H1 (cell line): ENCODE data around the gene COL27A1. TPM values are rescaled to one million over a fixed set of nuclear protein-coding genes. Genes with fewer than 3 reads are reported as not detected.
A peak's percentile ranks its signal among the peaks of the same experiment; 100 is the strongest.

ENCODE experiments used
- CTCF ChIA-PET: fragments of 300-600 bp; sonication (Branson Sonifier 250); formaldehyde crosslinking; loops from one replicate; lab custom pipeline; 2021; ENCODE audit not compliant: partially characterized antibody; lab: Charles Lee
- POLR2A ChIA-PET: fragments of 300-600 bp; sonication (Branson Sonifier 250); formaldehyde crosslinking; loops from one replicate; lab custom pipeline; 2021; ENCODE audit warnings: inconsistent platforms; ENCODE audit not compliant: partially characterized antibody; lab: Charles Lee
- DNase-seq, 2 experiments: peaks; one replicate each; pipeline versions ENCODE4 v3.0.0 to v3.0.0-alpha.2; 2010 to 2022; ENCODE audit warnings: low spot score in 2 of 2, low read depth in 1 of 2, mixed read lengths in 1 of 2
- FAIRE-seq: peaks from 2 replicates; lab custom pipeline; 2011; peaks lifted over from hg19 to GRCh38; lab: Jason Lieb, UNC
- H2AFZ ChIP-seq: 2 replicates; pipeline ENCODE4 v1.8.1; 2012; ENCODE audit warnings: low read length, inconsistent platforms
- H2AK5ac ChIP-seq: 2 replicates; pipeline ENCODE4 v1.6.1; 2013; ENCODE audit warnings: low read depth, low read length
- H2BK120ac ChIP-seq: replicated peaks from 2 replicates; pipeline ENCODE3; 2013; ENCODE audit warnings: low read depth, low read length, inconsistent platforms
- H2BK12ac ChIP-seq: 2 replicates; pipeline ENCODE4 v1.6.1; 2013; ENCODE audit warnings: low read depth, low read length
- H2BK15ac ChIP-seq: 2 replicates; pipeline ENCODE4 v1.6.1; 2013; ENCODE audit warnings: low read length
- H2BK20ac ChIP-seq: 2 replicates; pipeline ENCODE4 v1.6.1; 2013; ENCODE audit warnings: low read length
- H2BK5ac ChIP-seq: 2 replicates; pipeline ENCODE4 v1.6.1; 2013; ENCODE audit warnings: low read depth, low read length
- H3K14ac ChIP-seq: 2 replicates; pipeline ENCODE4 v1.6.1; 2013; ENCODE audit warnings: inconsistent platforms; ENCODE audit not compliant: insufficient read length
- H3K18ac ChIP-seq: 2 replicates; pipeline ENCODE4 v1.6.1; 2013; ENCODE audit warnings: low read length; ENCODE audit errors: extremely low read depth
- H3K23ac ChIP-seq: 2 replicates; pipeline ENCODE4 v1.6.1; 2013; ENCODE audit warnings: inconsistent platforms; ENCODE audit not compliant: insufficient read length
- H3K23me2 ChIP-seq: 2 replicates; pipeline ENCODE4 v1.6.1; 2013; ENCODE audit warnings: low read depth, low read length
- H3K27ac ChIP-seq: 2 replicates; pipeline ENCODE4 v1.6.1; 2011; ENCODE audit warnings: low read depth, low read length, inconsistent platforms
- H3K27me3 ChIP-seq, 4 experiments: replicated peaks in 1 of 4; 1 replicate in 1 of 4; 2 replicates in 3 of 4; pipeline versions ENCODE4 v1.6.1 to v1.8.1; 2011 to 2013; ENCODE audit warnings: low read length in 3 of 4, mild to moderate bottlenecking in 3 of 4, inconsistent platforms in 2 of 4, mixed read lengths in 2 of 4, moderate library complexity in 1 of 4; ENCODE audit not compliant: control insufficient read depth in 3 of 4, insufficient read depth in 3 of 4; ENCODE audit errors: extremely low read depth in 1 of 4
- H3K36me3 ChIP-seq, 4 experiments: 2 replicates each; pipeline versions ENCODE4 v1.6.1 to v1.8.1; 2011 to 2013; ENCODE audit warnings: mild to moderate bottlenecking in 4 of 4, low read length in 3 of 4, moderate library complexity in 2 of 4, control low read depth in 1 of 4, inconsistent platforms in 1 of 4; ENCODE audit not compliant: insufficient read depth in 4 of 4, control insufficient read depth in 2 of 4
- H3K4ac ChIP-seq: replicated peaks from 2 replicates; pipeline ENCODE3; 2013; ENCODE audit warnings: low read length, low read depth, mixed read lengths, inconsistent platforms; ENCODE audit not compliant: insufficient read length
- H3K4me1 ChIP-seq, 4 experiments: replicated peaks in 1 of 4; 1 replicate in 1 of 4; 2 replicates in 3 of 4; pipeline versions ENCODE4 v1.6.1 to v1.8.1; 2011 to 2013; ENCODE audit warnings: low read length in 3 of 4, inconsistent platforms in 2 of 4, mixed read lengths in 1 of 4; ENCODE audit not compliant: insufficient read depth in 4 of 4, control insufficient read depth in 3 of 4
- H3K4me2 ChIP-seq, 2 experiments: 2 replicates each; pipeline versions ENCODE4 v1.6.1 to v1.8.1; 2011 to 2013; ENCODE audit warnings: low read depth in 2 of 2, low read length in 2 of 2, control low read depth in 1 of 2, inconsistent platforms in 1 of 2, mild to moderate bottlenecking in 1 of 2; ENCODE audit not compliant: insufficient read depth in 1 of 2
- H3K4me3 ChIP-seq, 4 experiments: fragments of 200-600, 300-600 bp in 1 of 4; sonication (generic), shearing (Covaris generic), sonication (Bioruptor Twin) in 1 of 4; 2 replicates each; pipeline versions ENCODE4 v1.5.1 to v1.8.1; 2011 to 2016; ENCODE audit warnings: low read length in 4 of 4, low read depth in 3 of 4, control low read depth in 2 of 4, inconsistent platforms in 2 of 4, mild to moderate bottlenecking in 2 of 4, mixed read lengths in 1 of 4, moderate library complexity in 1 of 4; ENCODE audit not compliant: insufficient read depth in 2 of 4; ENCODE audit errors: extremely low read depth in 1 of 4
- H3K56ac ChIP-seq: replicated peaks from 2 replicates; pipeline ENCODE3; 2013; ENCODE audit warnings: low read depth, mild to moderate bottlenecking, mixed read lengths, low read length, inconsistent platforms; ENCODE audit not compliant: insufficient read length
- H3K79me1 ChIP-seq: 2 replicates; pipeline ENCODE4 v1.6.1; 2013; ENCODE audit warnings: low read depth, low read length, control low read depth
- H3K79me2 ChIP-seq, 2 experiments: 2 replicates each; pipeline versions ENCODE4 v1.6.1 to v1.8.1; 2012 to 2013; ENCODE audit warnings: low read length in 2 of 2, mild to moderate bottlenecking in 2 of 2, inconsistent platforms in 1 of 2; ENCODE audit not compliant: insufficient read depth in 2 of 2, control insufficient read depth in 1 of 2
- H3K9ac ChIP-seq, 4 experiments: replicated peaks in 1 of 4; 1 replicate in 1 of 4; 2 replicates in 3 of 4; pipeline versions ENCODE4 v1.6.1 to v1.8.1; 2011 to 2013; ENCODE audit warnings: low read depth in 3 of 4, low read length in 3 of 4, control low read depth in 2 of 4, mild to moderate bottlenecking in 2 of 4, moderate library complexity in 2 of 4, inconsistent platforms in 1 of 4; ENCODE audit errors: extremely low read depth in 1 of 4
- H3K9me3 ChIP-seq, 2 experiments: 2 replicates each; pipeline versions ENCODE4 v1.6.1 to v1.8.1; 2012 to 2013; ENCODE audit warnings: mild to moderate bottlenecking in 2 of 2, moderate library complexity in 2 of 2, control low read depth in 1 of 2, inconsistent platforms in 1 of 2, low read depth in 1 of 2, low read length in 1 of 2, mixed read lengths in 1 of 2; ENCODE audit not compliant: insufficient read depth in 2 of 2
- H4K20me1 ChIP-seq, 2 experiments: replicated peaks in 1 of 2; 2 replicates each; pipeline versions ENCODE3 to v1.8.1; 2011 to 2013; ENCODE audit warnings: inconsistent platforms in 2 of 2, low read length in 2 of 2, mild to moderate bottlenecking in 1 of 2; ENCODE audit not compliant: insufficient read depth in 2 of 2, control insufficient read depth in 1 of 2
- H4K5ac ChIP-seq: 2 replicates; pipeline ENCODE4 v1.6.1; 2013; ENCODE audit warnings: low read length, low read depth, mixed read lengths, inconsistent platforms; ENCODE audit not compliant: insufficient read length
- H4K8ac ChIP-seq: 2 replicates; pipeline ENCODE4 v1.8.0; 2013; ENCODE audit warnings: mild to moderate bottlenecking, moderate library complexity, low read length, inconsistent platforms; ENCODE audit not compliant: insufficient read depth; ENCODE audit errors: extremely low read depth
- H4K91ac ChIP-seq: replicated peaks from 2 replicates; pipeline ENCODE3; 2013; ENCODE audit warnings: low read length, mixed read lengths, inconsistent platforms; ENCODE audit not compliant: insufficient read length
- JUND ChIP-seq: IDR thresholded peaks from 2 replicates; pipeline ENCODE4 v1.6.1; 2011; ENCODE audit warnings: mild to moderate bottlenecking, improper control_type of control experiment, low read length
- SIN3A ChIP-seq, 2 experiments: IDR thresholded peaks in 1 of 2; conservative IDR thresholded peaks in 1 of 2; 2 replicates each; pipeline ENCODE4 v1.6.1; 2011 to 2012; ENCODE audit warnings: low read length in 2 of 2, improper control_type of control experiment in 1 of 2, low read depth in 1 of 2, mild to moderate bottlenecking in 1 of 2
- TEAD4 ChIP-seq: IDR thresholded peaks from 2 replicates; pipeline ENCODE4 v1.6.1; 2012; ENCODE audit warnings: low read depth, low read length, inconsistent platforms, mixed read lengths
- WGBS, 2 experiments: shearing (Covaris generic) in 1 of 2; methylation state at CpG; one replicate each; pipeline versions ENCODE4 v1.1.6 to v1.1.7; 2013 to 2015; ENCODE audit warnings: low lambda C conversion rate in 2 of 2, mixed read lengths in 2 of 2, inconsistent platforms in 1 of 2, low coverage in 1 of 2, missing lambda C conversion rate in 1 of 2; ENCODE audit not compliant: insufficient replicate concordance in 2 of 2, insufficient coverage in 1 of 2, insufficient read length in 1 of 2; ENCODE audit errors: extremely low coverage in 1 of 2, missing lambda C conversion rate in 1 of 2; 5-methylcytosine and 5-hydroxymethylcytosine counted together
- polyA plus RNA-seq, 7 experiments: library from polyadenylated mRNA; depleted of rRNA in 3 of 7; stranded (reverse) in 5 of 7; unstranded in 2 of 7; fragments of >200 nt in 5 of 7; fragments of 200-250 nt in 2 of 7; gene quantifications; 1 replicate in 5 of 7; 2 replicates in 1 of 7; 4 replicates in 1 of 7; pipeline versions ENCODE4 v1.2.1 to v1.2.3, GENCODE V29; 2011 to 2013; ENCODE audit warnings: missing spikeins in 2 of 7, mixed read lengths in 2 of 7
- total RNA-seq: library from RNA; stranded (reverse); fragmentation: NEBNext Ultra II Directional; extraction: Animal tissue kit (Norgen Biotek cat#: 25700); gene quantifications from 2 replicates; pipeline ENCODE4 v1.2.1, GENCODE V29; 2021
- TF ChIP-seq, protein P1 (sequence below): IDR thresholded peaks from 2 replicates; pipeline ENCODE4 v1.6.1; 2012; ENCODE audit warnings: inconsistent platforms

Gene COL27A1
- total and polyA plus RNA-seq, 2 of the 8 experiments (the other 6 are each of a cell fraction or from before 2014, with no cell fraction given) = 15.1 to 22.8 TPM

DNA sequence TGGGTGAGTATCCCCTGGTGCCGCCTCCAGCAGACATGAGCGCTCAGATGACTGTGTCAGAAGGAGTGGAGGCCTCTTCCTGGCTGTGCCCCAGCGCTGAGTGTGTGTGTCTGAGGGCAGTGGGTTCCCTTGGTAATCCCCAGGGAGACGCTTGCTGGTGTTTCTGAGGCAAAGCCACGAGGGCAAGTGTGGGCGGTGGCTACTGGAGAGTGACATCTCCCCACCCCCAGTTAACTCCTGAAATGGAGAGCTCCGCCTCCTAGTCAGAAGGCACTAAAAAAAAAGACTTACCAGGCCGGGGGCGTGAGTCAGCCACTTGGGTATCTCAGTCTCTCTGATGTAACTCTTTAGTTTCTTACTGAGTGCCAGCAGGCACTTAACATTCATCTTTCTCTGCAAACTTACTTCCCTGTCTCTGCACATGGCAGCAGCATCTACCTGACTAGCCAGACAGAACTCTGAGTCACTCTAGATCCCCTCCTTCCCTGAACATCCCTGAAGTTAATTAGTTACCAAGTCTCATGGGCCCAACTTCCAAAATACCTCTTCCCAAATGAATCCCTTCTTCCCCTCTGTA, 193.7 kb downstream of the COL27A1 start:
- Histone ChIP-seq H3K18ac (peak overlapping the region; percentile 87), H4K91ac (no peak overlapping the region), H3K27ac (peak overlapping the region; percentile 21; the same call in 1 of the 2 replicates), H3K23me2 (no peaks in the 10 kb centered on the region), H4K8ac (no peak overlapping the region; the same call in 1 of the 2 replicates), H3K4ac (no peak overlapping the region), H4K20me1 (no peaks in the 10 kb centered on the region), H3K23ac (no peak overlapping the region), H2AK5ac (peak overlapping the region; percentile 83; the same call in 1 of the 2 replicates), H3K14ac (no peak overlapping the region), H3K27me3 (no peaks in the 10 kb centered on the region), H3K9ac (no peak overlapping the region), H2BK12ac (peak overlapping the region; percentile 84; the same call in 1 of the 2 replicates), H3K79me1 (no peaks in the 10 kb centered on the region), H3K56ac (no peak overlapping the region), H2BK20ac (peak overlapping the region; percentile 48; the same call in 1 of the 2 replicates), H3K36me3 (peaks cover 12 to 80% (median 46%) of the 10 kb centered on the region in 4 experiments; a peak in 7 of 8 replicates)
- WGBS, 2 experiments = 61% methylated on average over 9 of the region's 9 CpGs; no CpG with 5 or more reads in 1 of the 2 experiments
- FAIRE-seq (peak; percentile 57), DNase-seq (peak; percentile 66 to 68)
- CTCF ChIA-PET = interaction anchor here (4.5 kb wide), 1 partner anchor 10 kb away, joined by 21 read pairs; no protein-coding TSS in a partner anchor
- peak; percentile 67; the same call in 1 of the 2 replicates for TF ChIP-seq JUND
- no peak for TF ChIP-seq TEAD4
- TF ChIP-seq SIN3A (conservative IDR thresholded peaks at IDR 0.05 in 1 of 2, IDR thresholded peaks at IDR 0.05 in 1 of 2; ENCODE audit: low read depth in 1 of 2, low read length in 2 of 2) = 0 out of 4 replicates have a peak, but pooled peaks of 1 of the 2 experiments have one; percentile 30
- TF ChIP-seq, protein P1, sequence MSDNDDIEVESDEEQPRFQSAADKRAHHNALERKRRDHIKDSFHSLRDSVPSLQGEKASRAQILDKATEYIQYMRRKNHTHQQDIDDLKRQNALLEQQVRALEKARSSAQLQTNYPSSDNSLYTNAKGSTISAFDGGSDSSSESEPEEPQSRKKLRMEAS = peak; percentile 68
- TF ChIP-seq, all 59 proteins: peak for 3
- Histone ChIP-seq H3K4me2 (peak overlapping the region in 1 of 2 experiments; percentile 59; a peak in 2 of 4 replicates), H2AFZ (no peak overlapping the region), H3K9me3 (no peaks in the 10 kb centered on the region), H2BK5ac (peak overlapping the region; percentile 85), H3K79me2 (no peaks in the 10 kb centered on the region), H2BK15ac (0 out of 2 replicates have a peak overlapping the region, but pooled peaks have one; percentile 53), H3K4me1 (peaks cover 4 to 11% (median 8%) of the 10 kb centered on the region in 4 experiments; a peak in 6 of 7 replicates), H2BK120ac (no peak overlapping the region), H4K5ac (no peak overlapping the region), H3K4me3 (no peak overlapping the region)
- POLR2A ChIA-PET = interaction anchor here (0.8 to 1.9 kb wide), 9 partner anchors 9 to 241 kb away, joined by 3 to 6 read pairs (median 4); no protein-coding TSS in a partner anchor
